ENCODE measurements around the gene MYZAP.

DNA sequence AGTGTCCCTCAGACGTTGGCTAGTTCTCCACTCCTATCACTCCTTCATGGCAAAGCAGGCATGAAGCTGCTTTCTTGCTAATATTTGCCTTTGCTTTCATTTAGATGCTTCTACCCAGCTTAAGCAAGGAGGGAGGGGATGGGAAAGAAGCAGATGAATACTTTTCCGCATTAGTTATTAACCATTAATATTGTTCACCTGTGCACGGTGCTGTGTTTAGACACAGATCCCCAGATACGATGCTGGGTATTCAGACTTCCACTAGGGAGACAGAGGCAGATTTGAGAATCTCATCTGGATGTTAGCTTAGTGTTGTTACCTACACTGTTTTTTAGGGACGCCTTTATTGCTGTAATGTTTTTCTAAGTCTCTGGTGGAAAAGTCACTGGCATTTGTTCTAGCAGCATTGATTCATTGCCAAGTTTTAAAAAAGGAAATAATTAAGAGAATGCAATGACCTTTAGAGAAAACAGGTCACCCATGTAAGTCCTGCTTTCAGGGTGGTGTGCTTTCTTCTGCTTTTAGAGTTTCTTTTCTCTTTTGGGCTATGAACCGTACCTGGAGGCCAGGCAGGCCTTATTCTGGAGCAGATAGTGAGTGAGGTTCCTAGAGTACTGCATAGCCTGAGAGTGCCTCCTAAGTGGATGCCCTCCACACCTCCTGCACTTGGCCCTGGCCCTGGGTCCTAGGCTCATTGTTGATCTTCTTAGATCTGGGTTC lies 55.5 kb downstream of the MYZAP start:
- TF ChIP-seq, protein P1, sequence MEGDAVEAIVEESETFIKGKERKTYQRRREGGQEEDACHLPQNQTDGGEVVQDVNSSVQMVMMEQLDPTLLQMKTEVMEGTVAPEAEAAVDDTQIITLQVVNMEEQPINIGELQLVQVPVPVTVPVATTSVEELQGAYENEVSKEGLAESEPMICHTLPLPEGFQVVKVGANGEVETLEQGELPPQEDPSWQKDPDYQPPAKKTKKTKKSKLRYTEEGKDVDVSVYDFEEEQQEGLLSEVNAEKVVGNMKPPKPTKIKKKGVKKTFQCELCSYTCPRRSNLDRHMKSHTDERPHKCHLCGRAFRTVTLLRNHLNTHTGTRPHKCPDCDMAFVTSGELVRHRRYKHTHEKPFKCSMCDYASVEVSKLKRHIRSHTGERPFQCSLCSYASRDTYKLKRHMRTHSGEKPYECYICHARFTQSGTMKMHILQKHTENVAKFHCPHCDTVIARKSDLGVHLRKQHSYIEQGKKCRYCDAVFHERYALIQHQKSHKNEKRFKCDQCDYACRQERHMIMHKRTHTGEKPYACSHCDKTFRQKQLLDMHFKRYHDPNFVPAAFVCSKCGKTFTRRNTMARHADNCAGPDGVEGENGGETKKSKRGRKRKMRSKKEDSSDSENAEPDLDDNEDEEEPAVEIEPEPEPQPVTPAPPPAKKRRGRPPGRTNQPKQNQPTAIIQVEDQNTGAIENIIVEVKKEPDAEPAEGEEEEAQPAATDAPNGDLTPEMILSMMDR (IDR thresholded peaks at IDR 0.05) = no peak
- no peak for TF ChIP-seq EZH2phosphoT487 (IDR thresholded peaks at IDR 0.05)

All from neural progenitor cell (in vitro differentiated cells).